Hair follicle dermal papilla cell (primary cell): Measurements from ENCODE around the gene C8B. TPM values are rescaled to one million over a fixed set of nuclear protein-coding genes. Genes with fewer than 3 reads are reported as not detected.

ENCODE experiments used
- total RNA-seq: library from RNA; depleted of rRNA; stranded (reverse); fragments of >200 nt; gene quantifications from 2 replicates; pipeline ENCODE4 v1.2.3, GENCODE V29; 2012

The C8B gene
- not detected in 2 replicates for total RNA-seq

GRCh38 chr1:56965916-56966697 is at the start of gene C8B:
Gene C8B (minus strand): TSS chr1:56966015. CDS start chr1:56965948, 67 bp downstream.

Other genes starting within 250 kb of the C8B start
- gene FYB2, start 146.6 kb downstream of the C8B start, total RNA-seq: under 0.01 TPM in 1 of 2 replicates, not detected in the other
- gene C8A, start 111.2 kb downstream of the C8B start, total RNA-seq: not detected in 2 replicates